Measurements from ENCODE around the gene DTX2.
"Not testable (repeated sequence)": the region's sequence is repeated elsewhere in the genome, so short reads cannot be mapped to it uniquely, and the experiment has no call there.

The DTX2 gene

GRCh38 chr7:76505168-76506080 lies 43.9 kb downstream of the DTX2 start:
- TF ChIP-seq CTCF (IDR thresholded peaks at IDR 0.05; ENCODE audit: low read depth, low read length, missing control alignments) = no peak
- Histone ChIP-seq H3K36me3 (replicated peaks) (peaks cover 16% of the 10 kb centered on the region), H3K27me3 (replicated peaks) (no peaks in the 10 kb centered on the region), H3K27ac (no peak overlapping the region), H3K4me3 (ENCODE audit: low read depth, low read length) (no peak overlapping the region)
- in situ Hi-C loops (cut with HindIII; ENCODE audit: low pct_ligation_motif_present, low sequenced_read_pairs) = no loop called here
- no peak for DNase-seq

- no peaks in the 10 kb centered on the region for H3K27me3 ChIP-seq (replicated peaks)
- no peak for DNase-seq
- TF ChIP-seq CTCF (IDR thresholded peaks at IDR 0.05; ENCODE audit: low read depth, low read length, missing control alignments) = no peak
- in situ Hi-C loops (cut with HindIII; ENCODE audit: low pct_ligation_motif_present, low sequenced_read_pairs) = no loop called here
- H3K27ac ChIP-seq = no peak overlapping the region
- H3K36me3 ChIP-seq (replicated peaks) = peaks cover 16% of the 10 kb centered on the region
- H3K4me3 ChIP-seq (ENCODE audit: low read depth, low read length) = no peak overlapping the region
Observed at GRCh38 chr7:76506081-76506440, 44.6 kb downstream of the DTX2 start.

DNA sequence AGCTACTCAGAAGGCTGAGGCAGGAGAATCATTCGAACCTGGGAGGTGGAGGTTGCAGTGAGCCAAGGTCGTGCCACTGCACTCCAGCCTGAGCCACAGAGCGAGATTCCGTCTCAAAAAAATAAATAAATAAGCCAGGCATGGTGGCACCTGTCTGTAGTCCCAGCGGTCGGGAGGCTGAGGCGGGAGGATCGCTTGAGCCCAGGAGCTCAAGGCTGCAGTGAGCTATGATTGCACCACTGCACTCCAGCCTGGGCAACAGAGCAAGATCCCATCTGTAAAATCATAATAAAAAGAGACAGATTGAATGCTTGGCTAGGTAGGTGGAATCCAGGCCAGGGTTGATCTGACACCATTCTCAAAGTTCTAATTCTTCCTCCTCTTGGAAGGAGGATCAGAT lies 45.1 kb downstream of the DTX2 start:
- DNase-seq; H3K27ac ChIP-seq; H3K4me3 ChIP-seq (ENCODE audit: low read depth, low read length); in situ Hi-C loops (cut with HindIII; ENCODE audit: low pct_ligation_motif_present, low sequenced_read_pairs); H3K27me3 ChIP-seq (replicated peaks): not testable (repeated sequence)
- peaks cover 16% of the 10 kb centered on the region for H3K36me3 ChIP-seq (replicated peaks)

DNA sequence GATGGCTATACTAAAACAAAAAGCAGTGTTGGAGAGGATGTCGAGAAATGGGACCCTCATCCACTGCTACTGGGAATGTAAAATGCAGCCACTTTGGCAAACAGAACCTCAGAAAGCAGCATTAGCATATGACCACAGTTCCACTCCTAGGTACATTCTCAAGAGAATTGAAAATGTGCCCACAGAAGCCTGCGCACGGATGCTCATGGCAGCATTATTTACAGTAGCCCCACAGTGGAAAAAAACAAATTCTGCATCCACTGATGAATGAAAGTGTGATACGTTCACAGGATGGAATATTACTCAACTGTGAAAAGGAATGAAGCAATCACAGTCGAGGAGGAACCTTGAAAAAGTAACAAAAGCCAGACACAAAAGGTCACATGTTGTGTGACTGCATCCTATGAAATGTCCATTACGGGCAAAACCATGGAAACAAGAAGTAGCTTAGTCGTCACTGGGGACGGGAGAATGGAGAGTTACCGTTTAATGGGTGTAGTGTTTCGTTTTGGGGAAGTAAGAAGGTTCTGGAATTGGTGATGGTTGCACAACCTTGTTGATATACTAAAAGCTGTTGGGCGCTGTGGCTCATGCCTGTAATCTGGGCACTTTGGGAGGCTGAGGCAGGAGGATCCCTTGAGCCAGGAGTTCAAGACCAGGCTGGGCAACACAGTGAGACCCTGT lies 46.4 kb downstream of the DTX2 start:
- H3K4me3 ChIP-seq (ENCODE audit: low read depth, low read length) = no peak overlapping the region
- H3K27me3 ChIP-seq (replicated peaks) = no peaks in the 10 kb centered on the region
- no peak for DNase-seq
- H3K36me3 ChIP-seq (replicated peaks) = peaks cover 16% of the 10 kb centered on the region
- in situ Hi-C loops (cut with HindIII; ENCODE audit: low pct_ligation_motif_present, low sequenced_read_pairs) = no loop called here
- no peak for TF ChIP-seq CTCF (IDR thresholded peaks at IDR 0.05; ENCODE audit: low read depth, low read length, missing control alignments)
- H3K27ac ChIP-seq = no peak overlapping the region

DNA sequence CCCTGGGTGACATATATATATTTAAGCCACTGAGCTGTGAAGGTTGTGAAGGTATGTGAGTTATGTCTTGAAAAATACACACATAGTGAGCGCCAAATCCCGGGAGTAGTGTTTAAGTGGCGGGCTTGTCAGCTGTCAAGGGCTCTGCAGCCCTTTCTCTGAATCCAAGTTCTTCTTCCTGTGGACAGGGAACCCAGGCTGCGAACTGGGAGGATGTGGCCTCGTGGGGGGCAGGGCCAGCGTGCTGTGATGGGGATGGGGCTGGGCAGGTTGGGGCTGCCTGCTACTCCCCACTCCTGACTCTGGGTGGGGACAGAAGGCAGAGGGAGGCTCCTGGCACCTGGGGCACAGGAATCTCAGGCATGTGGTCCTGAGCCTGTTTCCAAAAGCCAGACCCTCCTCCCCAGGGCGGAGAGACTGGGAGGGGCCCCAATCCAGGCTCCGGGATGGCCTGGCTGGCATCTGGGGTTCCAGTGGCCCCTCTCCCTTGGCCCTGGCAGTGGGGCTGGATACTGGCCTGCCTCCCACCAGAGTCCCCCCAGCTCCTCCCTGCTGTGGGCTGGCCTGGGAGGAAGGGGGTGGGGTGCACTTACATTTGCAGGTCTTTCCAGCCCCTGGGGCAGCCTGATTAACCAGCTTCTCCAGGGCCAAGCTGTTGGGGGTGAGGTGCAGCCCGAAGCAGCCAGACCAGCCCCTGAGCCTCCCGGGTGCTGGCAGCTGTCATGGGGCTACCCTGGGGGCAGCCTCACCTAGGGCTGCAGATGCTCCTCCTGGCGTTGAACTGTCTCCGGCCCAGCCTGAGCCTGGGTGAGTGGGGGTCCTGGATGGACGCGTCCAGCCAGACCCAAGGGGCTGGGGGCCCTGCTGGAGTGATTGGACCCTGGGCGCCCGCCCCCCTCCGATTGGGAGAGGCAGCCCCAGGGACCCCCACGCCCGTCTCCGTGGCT lies 48.7 kb downstream of the DTX2 start, which contains the start of gene UPK3B:
UPK3B (plus strand) TSS at position 622 of the 947 bp plus-strand sequence; CDS start at position 723, 101 bp downstream.
- no peak within 1 kb of the TSS for H3K4me3 ChIP-seq (ENCODE audit: low read depth, low read length)
- no peak for TF ChIP-seq CTCF (IDR thresholded peaks at IDR 0.05; ENCODE audit: low read depth, low read length, missing control alignments)
- no peak within 1 kb of the TSS for H3K27ac ChIP-seq
- in situ Hi-C loops (cut with HindIII; ENCODE audit: low pct_ligation_motif_present, low sequenced_read_pairs) = no loop called here
- DNase-seq = no peak
- H3K27me3 ChIP-seq (replicated peaks) = no peaks in the 10 kb centered on the region
- H3K36me3 ChIP-seq (replicated peaks) = peaks cover 14% of the 10 kb centered on the region

DNA sequence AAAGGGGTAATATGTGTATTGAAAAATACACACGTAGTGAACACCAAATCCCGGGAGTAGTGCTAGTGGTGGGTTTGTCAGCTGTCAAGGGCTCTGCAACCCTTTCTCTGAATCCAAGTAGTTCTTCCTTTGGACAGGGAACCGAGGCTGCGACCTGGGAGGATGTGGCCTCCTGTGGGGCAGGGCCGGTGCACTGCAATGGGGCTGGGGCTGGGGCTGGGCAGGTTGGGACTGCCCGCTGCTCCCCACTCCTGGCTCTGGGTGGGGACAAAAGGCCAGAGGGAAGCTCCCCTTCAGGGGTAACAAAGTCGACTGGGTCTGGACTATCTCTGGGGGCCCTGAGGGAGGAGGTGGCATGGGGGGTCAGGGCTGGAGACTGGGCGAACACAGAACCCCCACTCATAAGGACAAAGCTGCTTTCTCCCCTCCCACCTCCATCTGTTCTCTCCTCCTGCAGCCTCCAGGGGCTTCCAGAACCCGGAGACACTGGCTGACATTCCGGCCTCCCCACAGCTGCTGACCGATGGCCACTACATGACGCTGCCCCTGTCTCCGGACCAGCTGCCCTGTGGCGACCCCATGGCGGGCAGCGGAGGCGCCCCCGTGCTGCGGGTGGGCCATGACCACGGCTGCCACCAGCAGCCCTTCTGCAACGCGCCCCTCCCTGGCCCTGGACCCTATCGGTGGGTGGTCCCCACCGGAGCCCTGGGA lies 49.8 kb downstream of the DTX2 start:
- DNase-seq; H3K27me3 ChIP-seq (replicated peaks); H3K4me3 ChIP-seq (ENCODE audit: low read depth, low read length); in situ Hi-C loops (cut with HindIII; ENCODE audit: low pct_ligation_motif_present, low sequenced_read_pairs); H3K36me3 ChIP-seq (replicated peaks); H3K27ac ChIP-seq: not testable (repeated sequence)

- H3K27me3 ChIP-seq (replicated peaks) = not testable (repeated sequence)
Observed at GRCh38 chr7:76511911-76512885, 50.7 kb downstream of the DTX2 start.

More at GRCh38 chr7:76511911-76512885, 50.7 kb downstream of the DTX2 start:
- DNase-seq; H3K4me3 ChIP-seq (ENCODE audit: low read depth, low read length); H3K27ac ChIP-seq; in situ Hi-C loops (cut with HindIII; ENCODE audit: low pct_ligation_motif_present, low sequenced_read_pairs); H3K36me3 ChIP-seq (replicated peaks): not testable (repeated sequence)

All from brain microvascular endothelial cell (primary cell).